CMK (cell line): ENCODE measurements around the gene CUZD1.

ENCODE experiments used
- DNase-seq: peaks from one replicate; pipeline ENCODE4 v3.0.0-alpha.2; 2010; ENCODE audit warnings: low read depth

The CUZD1 gene

DNA sequence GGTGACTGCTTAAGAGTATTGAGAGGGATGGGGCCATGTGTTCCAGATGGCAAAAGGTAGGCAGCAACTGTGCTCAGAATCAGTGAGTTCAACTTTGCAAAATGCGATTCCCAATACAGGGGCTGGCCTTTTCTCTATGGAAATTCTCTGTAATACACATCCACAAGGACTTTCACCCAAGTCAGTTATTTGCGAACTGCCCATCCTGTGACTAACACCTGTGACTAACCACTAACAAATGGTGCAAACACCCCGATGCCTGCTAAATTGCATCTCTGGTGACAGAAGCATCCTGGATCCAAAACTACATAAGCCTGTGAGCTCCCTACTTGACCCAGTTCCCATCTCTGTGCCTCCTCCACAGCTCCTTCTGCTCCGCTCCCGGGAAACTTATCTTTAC, 9.0 kb upstream of the CUZD1 start:
- no peak for DNase-seq

DNA sequence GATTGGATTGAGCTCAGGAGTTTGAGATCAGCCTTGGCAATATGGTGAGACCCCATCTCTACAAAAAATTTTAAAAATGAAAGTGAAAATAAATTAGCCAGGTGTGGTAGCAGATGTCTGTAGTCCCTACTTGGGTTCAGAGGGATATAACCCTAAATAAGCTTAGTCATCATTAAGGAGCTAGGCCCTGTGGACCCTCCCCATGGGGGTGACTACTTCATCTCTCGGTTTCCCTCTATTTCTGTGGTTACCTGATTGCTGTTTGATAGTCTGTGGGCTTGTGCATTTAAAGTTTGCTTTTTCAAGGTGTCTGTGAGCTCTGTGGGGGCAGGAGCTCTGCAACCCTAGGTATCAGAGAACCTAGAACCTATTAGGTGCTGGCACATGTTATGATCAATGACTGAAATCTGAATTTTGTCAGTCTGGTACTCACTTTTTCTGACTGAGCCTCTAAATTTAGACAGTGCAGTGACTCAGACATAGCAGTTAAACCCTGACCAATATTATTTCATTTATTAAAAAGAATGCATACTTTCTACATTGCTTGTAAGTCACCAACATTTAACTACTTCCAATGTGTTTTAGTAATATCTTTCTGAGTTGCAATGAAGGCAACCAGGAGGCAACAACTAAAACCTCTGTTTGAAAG, 8.1 kb upstream of the CUZD1 start:
- DNase-seq = no peak

DNA sequence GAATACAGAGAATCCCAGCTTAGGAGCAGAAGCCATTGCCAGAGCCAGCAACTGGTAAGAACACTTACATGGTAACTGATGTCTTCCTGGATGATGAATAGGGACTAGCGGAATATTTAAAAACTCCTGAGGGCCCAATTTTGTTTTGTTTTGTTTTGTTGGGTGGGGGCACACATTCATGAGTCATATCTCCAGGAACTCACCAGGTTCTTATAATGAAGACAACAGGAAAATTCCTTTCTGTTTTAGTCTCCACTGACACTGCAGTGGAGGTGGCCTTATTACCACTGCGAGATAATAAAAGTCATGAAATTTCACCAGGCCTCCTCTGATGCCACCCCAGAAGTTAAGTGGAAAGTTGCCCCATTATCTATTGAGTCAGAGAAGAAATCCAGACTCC, 6.6 kb upstream of the CUZD1 start:
- no peak for DNase-seq

DNA sequence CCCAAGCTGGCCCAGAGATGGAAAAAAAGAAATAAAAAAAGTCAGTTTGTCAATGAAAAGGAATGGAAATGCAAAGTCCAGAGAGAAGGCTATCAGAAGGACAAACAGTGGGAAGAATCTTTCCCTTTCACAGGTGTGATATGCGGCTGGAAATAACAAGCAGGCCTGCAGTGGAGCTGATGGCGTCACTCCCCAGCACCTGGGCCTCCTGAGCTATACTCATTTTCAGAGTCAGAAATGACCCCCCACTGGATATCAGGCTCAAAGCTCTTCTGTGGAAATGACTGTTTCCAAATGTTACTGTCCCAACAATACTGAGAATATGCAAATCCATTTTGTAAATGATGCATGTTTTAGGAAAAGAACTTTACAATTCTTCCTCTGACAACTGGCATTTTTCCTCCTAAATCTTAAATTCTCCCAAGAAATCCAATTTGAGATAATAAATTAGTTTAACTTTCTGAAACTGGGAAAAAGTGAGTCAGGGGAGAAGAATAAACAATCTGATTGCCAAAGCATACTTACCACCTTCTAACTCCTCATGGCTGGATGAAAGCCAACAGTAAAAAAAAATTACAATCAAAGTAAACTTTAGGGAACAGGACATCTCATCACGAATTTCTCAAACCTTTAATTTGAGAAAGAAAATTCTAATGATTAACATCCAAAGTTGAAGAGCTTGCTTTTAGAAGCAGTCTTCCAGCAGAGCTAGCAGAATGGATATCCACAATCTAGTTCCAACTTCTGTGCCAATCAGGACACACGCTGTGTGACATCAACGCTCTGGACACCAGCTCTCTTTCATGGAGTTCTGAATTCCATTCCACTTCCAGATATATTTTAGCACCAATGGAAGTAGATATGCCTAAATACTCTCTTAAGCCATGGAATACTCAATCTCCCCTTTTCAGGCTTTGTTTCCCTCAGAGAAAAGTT, 5.3 kb upstream of the CUZD1 start:
- no peak for DNase-seq

DNA sequence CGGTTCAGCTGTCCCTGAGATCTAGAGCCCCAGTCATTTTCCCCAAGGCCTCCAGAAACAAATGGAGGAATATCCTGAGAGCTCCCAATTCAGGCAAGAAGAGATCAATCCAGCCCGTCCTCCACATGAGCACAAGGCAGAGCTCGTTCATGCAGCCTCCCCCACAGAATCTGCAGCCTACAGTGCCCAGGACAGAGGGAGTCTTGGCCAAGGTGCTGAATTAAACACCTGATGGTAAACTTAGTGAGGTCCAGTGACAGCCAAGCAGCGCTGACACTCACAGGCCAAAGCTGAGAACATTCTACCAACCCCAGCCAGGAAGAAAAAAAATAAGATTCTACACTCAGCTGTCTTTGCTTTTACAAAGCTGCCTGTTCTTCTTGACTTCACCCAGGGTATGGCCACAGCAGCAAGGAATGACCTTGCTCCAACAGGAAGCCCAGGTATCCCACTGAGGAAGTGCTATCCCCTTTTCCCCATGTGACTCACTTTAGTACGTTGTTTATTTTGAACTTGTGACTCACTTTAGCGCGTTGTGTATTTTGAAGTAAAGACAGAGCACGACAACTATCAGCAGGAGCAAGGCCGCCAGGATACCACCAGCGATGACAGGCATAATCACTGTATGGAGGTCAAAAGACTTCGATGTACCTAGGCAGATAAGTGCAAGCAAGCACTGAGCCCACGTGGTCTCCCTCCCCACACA, 4.4 kb upstream of the CUZD1 start:
- DNase-seq = no peak

DNA sequence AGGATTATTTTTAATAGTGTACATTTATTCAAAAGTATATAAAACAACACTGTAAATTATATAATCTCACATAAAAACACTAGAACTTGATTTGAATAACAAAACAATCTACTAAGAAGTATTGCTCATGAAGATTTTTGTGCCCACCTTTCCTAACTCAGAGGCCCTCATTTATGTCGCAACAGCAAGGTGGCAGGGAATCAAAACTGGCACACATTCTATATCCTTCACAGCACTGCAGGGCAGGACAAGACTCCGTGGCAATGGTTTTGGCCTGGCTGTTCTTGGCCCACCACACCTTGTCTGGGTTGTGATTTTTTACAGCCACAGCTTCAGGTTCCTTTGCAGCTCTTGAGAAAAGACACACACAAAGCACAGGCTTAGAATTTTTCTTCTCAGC, 3.4 kb upstream of the CUZD1 start:
- no peak for DNase-seq

DNA sequence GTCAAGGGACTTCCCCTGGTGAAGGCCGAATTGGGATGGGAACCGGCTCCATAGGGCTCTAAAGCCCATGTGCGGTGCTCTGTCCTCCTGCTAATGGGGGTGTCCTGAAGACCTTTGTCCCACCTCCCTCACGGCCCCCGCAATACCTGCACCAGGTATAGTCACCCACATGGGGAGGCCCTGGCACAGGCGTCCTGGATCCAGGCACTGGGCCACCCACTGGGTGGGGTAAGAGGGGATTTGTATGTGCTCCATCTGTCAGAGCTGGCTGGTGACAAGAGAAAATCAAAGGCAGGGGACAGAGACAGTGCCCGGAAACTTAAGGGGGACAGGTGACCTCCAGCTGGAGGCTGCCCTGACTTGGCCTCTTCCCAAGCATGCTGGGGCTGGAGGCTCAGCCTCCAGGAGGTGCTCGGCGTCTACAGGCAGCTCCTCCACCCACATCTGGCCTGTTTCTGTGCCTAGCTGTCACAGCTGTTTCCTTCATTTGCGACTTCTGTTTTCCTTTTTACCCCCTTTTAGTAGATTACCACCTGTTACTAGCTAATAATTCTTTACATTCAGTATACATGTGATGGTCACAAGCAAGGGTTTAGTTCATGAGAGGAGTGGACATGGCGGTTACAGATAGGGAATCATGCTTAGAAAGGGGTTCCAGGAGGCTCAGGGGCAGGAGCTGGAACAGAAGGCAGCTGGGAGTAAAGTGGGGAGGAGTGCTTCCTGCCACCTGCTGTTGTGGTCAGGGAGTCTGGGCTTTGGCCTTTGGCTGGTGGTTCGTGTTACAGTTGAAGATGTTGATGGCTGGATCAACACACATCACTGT, 2.3 kb upstream of the CUZD1 start:
- DNase-seq = peak; percentile 84

DNA sequence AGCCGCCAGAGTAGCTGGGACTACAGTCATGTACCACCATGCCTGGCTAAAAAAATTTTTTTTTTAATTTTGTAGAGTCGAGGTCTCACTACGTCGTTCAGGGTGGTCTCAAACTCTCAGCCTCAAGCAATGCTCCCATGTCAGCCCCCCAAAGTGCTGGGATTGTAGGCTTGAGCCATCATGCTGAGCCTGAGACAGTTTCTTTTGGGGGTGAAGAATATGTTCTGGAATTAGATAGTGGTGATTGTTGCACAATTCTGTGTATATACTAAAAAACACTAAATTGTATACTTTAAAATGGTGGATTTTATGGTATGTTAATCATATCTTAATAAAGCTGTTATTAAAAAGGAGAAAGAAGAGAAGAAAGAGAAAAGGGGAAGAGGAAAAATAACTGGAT, 1.5 kb downstream of the CUZD1 start:
- DNase-seq = no peak

DNA sequence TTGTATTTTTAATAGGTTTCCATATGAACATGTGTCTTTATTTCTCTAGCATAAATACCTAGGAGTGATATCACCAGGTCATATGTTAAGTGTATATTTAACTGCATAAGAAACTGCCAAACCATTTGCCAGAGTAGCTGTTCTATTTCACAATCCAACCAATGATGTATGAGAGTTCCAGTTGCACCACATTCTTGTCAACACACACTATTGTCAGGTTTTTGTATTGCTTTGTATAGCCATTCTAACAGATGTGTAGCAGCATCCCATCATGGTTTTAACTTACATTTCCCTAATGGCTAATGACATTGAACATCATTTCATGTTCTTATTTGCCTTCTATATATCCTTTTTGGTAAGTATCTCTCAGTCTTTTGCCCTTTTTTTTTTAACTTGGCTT, 4.1 kb downstream of the CUZD1 start:
- no peak for DNase-seq

DNA sequence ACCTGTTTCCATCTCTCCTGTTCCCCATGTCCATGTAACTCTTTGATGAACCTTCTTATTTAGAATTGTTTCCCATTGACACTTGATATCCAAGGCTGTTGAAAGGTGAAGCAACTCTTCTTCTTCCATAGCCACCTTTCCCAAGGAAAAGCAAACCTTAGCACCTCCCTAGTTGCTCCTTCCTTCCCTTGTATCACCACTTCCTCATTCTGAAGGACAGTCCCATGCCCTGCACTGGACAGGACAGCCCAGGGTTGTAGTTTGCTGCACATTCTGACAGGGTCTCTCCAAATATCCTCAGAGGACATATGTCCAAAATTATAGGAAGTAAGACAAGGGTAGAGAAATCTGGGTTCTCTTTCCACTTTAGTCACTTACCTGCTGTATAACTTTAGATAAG, 6.2 kb downstream of the CUZD1 start:
- DNase-seq = no peak

DNA sequence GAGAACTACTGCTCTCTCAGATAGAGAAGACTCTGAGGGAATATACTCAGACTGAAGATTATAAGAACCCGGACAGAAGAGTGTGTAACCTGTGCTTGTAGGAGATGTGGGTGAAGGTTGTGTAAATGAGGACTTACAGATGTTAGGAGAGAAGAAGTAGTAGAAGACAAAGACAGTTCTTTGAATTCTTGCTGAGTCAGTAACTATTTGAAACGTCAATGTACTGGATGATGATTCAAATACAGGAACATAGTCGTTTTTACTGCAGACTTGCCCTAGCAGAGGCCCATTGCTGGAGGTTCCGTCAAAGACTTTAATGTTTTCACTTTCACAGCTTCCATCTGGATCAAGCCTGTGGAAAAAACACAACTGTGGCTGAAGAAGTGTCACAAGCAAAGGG, 6.8 kb downstream of the CUZD1 start:
- no peak for DNase-seq

DNA sequence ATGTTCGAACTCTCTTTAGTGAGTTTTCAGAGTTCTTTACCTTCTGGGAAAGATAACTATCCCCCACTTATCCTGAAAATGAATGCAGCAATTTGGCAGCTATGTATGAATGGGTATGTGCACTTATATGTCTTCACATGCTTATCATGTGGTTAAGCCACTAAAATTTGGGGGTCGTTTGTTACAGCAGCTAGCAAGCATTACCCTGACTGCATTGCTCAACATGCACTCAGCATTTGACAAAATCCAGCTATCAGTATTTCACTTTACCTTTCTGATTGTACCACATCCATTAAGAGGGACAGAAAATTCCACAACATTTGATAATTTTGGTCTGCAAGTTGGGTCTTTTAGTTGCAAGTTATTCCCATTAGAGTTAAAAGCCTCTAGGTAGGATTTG, 9.7 kb downstream of the CUZD1 start:
- DNase-seq = no peak

DNA sequence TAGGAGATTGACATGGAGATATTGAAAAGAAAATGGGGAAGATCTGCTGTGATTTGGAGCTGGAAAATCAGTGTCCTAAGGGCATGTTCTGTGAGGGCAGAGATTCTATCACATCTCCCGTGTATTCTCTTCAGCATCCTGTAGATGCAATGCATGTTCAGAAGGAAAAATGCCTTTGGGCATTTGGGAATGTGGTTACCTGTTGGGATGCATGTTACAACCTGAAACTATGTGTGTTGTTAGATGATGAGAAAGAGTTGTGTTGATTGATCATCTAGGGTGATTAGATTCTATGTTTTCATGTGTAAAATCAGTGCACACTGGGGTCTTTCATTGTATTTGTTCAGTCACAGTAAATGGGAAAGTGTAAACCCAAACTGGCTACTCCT, 14.7 kb downstream of the CUZD1 start:
- no peak for DNase-seq

DNA sequence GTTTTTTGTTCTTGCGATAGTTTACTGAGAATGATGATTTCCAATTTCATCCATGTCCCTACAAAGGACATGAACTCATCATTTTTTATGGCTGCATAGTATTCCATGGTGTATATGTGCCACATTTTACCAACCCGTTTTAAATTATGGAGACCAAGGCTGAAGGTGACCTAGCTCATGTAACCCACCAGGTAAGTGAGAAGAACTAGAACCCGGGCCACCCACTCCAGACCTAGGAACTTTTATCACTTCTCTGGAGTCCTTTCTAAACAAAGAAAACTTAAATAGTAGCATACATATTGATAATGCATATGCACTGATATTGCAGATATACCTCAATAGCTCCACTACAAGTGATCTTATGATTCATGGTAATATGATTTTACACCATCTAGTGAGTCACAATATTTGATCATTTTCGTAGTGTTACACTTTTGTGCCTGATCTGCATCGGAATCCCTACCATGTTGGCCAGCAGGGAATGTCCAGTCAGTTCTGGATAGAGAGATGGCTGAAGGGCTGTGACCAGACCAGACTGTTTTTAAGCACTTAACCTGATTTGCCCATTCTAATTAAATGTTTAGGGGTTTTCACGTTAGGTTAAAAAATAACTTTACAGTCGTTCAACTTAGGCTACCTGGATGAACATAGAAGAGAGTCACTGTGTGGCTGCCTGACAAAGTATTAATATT, 15.2 kb downstream of the CUZD1 start:
- no peak for DNase-seq

DNA sequence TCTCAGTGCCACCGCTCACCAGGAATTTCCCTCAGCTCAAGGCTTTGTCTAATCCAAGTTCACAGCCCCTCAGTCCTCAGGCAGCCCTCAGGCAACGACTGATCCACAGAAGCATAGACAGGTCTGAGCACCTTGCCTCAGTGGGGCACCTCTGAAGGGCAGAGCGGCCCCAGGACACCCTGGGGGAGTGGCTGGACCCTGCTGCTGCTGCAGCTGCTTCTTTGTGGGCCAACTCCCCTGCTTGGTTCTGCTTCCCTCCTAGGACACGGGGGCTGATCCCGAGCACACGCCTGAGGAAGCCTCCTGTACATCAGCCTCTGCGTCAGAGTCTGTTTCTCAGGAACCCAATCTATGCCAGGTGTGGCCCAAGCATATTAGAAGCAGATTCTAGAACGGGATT, 16.2 kb downstream of the CUZD1 start:
- DNase-seq = no peak

DNA sequence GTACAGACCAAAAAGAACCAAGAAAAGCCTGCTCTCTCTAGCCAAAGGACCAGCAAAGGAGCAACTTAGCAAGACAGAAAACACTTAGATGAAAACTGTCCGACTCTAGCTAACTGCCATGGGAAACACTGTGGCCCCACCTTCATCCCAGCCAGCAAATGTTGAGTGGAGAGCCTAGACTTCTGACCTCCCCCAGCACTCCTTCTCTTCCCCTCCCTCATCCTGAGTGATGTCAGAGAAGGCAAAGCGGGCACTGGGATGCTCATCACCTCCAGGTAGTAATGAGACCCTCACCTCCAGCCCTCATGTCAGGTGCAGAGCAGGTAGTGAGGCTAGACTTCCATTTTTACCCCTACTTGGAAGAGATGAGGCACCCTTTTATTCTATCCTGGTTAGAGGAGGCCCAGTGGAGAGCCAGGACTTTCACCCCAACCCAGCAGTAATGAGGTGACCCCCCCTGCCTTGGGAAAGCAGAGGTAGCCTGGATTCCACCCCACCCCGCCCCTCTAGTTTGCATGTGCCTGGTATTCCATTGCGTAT, 16.9 kb downstream of the CUZD1 start:
- no peak for DNase-seq

DNA sequence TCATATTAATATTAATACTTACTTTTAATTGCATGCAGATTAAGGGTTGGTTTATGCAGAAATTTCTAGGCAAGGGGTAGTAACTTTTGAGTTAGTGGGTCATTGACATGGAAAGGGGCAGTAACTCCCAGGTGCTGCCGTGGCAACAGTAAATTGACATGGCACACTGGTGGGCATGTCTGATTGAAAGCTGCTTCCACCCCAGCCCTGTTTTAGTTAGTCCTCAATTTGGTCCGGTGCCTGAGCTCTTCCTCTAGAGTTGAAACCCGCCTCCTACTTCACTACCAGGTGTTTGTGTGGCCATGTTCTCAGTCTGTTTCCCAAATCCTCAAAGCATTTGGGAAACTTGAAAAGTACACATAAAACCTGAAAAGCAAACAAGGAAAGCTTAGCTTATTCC, 18.4 kb downstream of the CUZD1 start:
- no peak for DNase-seq

DNA sequence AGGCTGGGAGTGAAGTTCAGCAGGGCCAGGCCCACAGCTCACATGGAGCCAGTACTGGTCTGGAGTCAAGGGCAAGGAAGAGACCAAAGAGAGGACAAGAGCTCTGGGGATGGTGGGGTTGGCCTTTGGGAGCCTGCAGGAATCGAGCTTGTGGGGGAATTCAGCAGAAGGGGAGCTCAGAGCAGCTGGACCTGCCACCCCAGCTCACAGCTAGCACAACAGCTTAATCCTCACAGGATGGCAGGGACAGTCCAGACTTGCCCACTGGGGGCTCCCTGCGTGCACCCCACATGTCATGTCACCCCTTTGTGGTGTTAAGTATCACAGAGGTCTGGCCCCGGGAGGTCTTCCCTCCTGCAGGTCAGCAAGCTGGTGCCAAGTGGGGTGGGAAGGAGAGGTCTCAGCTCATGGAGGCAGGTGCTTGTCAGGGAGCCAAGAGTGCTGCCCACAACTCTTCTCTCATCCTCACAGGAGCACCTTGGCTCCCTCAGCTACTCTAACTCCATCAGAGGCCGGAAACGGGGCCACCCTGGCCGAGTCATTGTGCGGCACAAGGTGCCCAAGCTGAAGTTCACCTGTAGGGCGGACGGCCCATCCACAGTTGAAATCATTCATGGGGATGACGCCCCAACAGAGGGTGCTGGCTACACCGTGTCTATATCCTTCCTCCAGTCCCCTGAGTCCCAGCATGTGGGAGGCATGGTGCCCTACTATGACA, 22.5 kb downstream of the CUZD1 start:
- DNase-seq = no peak

DNA sequence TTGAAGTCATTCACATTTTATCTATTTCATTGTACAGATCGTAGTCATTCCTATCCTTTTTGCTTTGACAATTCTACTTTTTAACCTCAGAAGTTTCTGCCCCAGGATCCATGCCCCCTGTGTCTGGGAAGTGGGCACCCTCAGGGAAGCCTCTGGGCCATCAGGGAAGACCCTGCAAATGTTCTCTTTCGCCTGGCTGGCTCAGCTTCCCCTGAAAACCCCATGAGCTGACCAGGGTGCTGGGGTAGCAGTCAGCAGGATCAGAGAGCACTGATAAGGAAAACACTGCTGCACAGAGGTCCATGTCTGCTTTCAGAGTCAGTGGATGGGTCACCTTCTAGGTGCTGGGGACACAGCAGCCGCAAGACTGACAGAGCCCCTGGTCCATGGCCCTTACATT, 23.8 kb downstream of the CUZD1 start:
- no peak for DNase-seq

DNA sequence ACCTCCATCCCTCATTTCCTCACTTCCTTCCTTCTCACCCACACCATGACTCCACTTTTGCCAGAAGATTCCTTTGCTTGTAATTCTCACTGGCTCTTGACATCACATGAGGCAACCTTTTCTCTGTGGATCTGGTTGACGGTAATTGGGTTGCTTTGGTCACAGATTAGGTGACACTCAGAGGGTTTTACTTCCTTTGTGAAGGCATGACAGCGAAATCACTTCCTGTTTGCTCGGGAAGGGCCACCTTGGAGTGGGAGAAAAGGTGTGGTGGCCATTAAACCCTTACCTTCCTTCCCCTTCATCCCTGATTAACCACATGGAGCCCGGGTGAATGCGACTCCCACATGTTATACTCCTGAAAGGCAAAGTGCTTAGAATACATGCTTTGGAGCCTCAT, 30.2 kb downstream of the CUZD1 start:
- no peak for DNase-seq

DNA sequence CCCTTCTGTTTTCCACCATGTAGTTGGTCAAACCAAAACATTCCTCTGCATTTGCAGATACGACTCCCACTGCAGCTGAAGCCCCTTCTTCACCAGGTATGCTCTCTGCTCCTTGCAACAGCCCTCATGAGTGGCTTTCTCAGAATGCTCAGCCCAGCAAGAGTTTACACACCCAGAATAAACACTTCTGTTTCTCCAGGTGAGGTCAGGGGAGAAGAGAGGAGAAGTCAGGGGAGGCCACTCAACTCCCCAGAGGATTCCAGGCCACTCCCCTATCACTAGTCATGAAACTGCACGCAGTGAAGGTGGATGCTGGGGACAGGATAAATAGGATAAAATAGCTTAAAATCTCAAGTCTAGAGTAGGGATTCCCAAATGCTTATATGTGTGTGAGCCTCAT, 31.2 kb downstream of the CUZD1 start:
- no peak for DNase-seq
